GM19372 (cell line): ENCODE data around the gene ADAMTSL1.

Experiments
- ATAC-seq: cut with Tn5 transposase; IDR thresholded peaks from one replicate; pipeline ENCODE4 v1.9.1; 2021; ENCODE audit warnings: mild to moderate bottlenecking, low read depth, moderate library complexity; ENCODE audit not compliant: unreplicated experiment

ADAMTSL1 gene

GRCh38 chr9:18473652-18474279 is at the start of gene ADAMTSL1:
TSS of gene ADAMTSL1 (plus strand) at chr9:18474153. CDS start at chr9:18474233, 80 bp downstream.
- ATAC-seq, result no peak

DNA sequence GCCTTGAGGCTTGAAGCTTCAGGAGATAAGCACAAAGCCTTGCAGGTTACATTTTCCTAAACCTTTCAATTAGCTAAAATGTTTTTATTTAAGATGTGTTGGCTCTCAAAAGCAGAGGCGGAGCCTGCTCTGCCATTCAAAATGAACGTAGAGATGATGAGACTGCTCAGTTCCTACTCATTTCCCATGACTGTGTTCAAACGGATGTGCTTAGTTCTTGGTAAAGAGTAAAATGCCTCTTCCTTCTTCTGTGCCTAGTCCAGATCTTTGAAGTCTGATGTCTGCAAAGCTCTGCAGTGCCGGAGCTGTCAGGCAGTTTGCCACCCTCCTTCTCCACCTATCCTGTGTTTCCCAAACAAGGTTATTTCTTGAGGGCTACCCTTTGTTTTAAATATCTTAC is 46.3 kb upstream of the ADAMTSL1 start:
- ATAC-seq, result no peak

GRCh38 chr9:18428661-18429060 is 45.3 kb upstream of the ADAMTSL1 start:
- ATAC-seq, result no peak

- no peak for ATAC-seq
These were observed 44.9 kb upstream of the ADAMTSL1 start for GRCh38 chr9:18429070-18429469.

- no peak for ATAC-seq
These were observed 40.3 kb upstream of the ADAMTSL1 start for GRCh38 chr9:18433620-18434019.

DNA sequence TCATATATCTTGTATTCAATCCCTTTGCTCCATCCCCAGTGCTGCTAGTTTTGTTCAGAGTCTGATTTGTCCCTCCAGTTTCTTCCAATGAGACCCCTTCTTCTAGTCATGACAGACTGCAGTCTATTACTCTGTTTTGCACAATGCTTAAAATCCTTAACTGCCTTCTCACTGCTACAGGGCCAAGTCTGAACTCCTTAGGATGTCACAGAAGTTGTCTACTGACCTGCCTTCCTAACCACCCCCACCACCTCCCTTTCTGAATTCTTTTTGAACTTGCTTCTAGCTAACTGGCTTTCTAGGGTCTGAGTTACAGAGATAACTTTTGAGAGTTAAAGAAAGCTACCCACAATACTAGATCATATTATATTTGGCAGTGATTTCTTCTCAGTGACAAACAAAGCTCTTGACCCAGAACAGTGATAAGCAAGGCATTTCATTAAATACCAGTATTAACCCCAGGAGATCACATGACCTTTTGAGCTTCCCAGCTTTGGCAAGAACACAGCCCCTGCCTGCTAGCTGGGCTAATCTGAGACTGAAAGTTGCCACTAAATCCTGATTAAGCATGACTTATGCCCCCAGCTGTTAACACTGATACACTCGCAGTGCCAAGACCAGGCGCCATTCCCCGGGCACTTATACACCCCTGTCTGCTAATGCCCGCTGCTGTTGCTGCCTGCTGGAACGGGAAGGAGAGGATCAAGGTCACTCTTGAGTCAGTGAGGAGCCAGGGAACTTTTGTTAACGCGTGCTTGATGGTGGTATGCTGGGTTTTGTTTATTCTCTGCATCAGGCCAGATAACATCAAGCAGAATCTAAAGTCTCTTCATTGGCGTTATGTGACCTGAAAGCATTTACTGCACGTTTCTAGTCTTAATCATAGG is 36.4 kb upstream of the ADAMTSL1 start:
- ATAC-seq, result no peak

DNA sequence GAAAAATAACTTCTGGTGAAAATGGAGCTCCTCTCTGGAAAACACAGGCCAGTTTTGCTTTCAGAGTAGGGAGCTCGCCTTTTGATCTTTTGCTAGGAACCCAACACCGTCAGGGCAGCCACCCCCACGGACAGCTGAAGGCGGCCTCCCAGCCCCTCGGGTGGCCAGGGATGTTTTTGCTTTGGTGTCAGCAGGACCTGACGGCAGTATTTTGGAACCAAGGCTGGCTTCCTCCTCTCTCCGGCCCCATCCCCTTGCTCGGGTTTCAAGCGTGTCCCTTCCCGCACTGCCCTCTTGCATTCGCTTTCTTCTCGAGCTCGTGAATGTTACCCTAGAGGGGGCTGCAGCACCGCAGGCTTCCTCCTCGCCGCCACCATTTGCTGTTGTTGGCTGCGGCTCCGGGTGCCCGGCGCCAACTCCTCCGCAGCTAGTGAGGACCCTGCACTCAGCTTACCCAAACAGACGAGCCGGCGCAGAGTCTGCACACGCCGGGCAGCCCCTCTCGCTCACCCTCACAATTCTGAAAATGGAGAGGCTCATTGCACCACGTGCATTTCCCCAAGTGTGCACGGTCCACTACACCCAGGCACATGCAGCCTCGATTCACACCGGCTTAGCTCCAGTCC is 35.5 kb upstream of the ADAMTSL1 start:
- ATAC-seq, result no peak

DNA sequence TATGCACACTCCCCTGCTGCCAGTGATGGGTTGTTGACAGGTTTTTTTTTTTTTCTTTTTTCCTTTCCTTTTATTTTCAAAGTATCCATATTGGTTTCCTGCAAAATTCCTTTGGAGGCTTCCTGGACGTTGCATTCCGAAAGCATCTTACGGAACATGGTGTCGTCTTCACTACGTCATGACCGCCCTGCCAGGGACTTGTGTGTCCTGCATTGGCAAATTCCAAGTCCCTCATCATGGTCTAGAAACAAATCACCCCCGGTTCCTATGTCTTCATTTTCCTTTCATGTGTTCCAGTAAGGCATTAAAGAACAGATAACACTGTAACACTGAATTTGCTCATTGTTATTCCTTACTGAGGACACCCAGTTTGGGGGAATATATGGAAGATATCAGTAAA is 35.0 kb upstream of the ADAMTSL1 start:
- ATAC-seq, result no peak

- ATAC-seq, result no peak
These were observed 32.7 kb upstream of the ADAMTSL1 start for GRCh38 chr9:18441261-18441660.

DNA sequence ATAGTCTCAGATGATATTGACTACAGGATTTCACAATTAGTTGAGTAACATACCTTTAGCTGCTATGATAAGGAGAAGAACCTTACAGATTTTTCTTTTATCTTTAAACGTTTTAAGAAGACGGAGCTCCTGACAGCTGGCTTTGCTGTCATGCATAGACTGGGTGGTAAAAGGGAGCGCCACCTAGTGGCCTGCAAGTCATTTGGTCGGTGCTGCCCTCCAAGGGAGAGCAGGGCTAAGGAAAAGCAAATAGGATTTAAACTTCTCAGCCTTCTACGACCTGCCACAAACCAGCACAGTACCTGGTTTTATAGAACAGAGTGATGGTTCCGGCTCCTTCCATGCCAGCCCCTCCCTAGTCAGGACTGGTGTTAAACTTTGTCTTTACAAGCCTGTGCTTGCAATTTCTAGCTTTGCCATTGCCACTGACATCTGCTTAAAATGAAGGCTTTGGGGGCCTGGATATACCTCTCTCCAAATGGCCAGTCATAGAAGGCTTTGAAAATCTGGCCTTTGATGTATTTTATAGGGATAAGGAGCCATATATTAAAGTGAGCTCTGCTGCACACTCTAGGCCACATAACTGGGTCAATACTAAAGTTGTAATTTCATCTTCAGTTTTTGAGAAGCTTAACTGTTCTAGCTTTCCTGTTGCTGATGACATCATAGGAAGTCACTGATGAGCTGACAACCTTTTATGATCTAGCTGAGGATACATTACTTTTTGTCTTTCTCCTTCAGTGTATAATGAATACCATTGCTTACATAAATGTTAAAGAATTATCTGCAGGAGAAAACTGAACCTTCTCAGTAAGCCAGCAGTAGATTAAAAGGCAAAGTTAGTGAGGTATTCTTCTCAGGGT is 31.1 kb upstream of the ADAMTSL1 start:
- peak; percentile 85 for ATAC-seq

GRCh38 chr9:18447131-18447530 is 26.8 kb upstream of the ADAMTSL1 start:
- no peak for ATAC-seq

- ATAC-seq, result no peak
These were observed 26.4 kb upstream of the ADAMTSL1 start for GRCh38 chr9:18447541-18447940.

- ATAC-seq, result no peak
These were observed 25.9 kb upstream of the ADAMTSL1 start for GRCh38 chr9:18448101-18448500.

- ATAC-seq, result no peak
These were observed 22.5 kb upstream of the ADAMTSL1 start for GRCh38 chr9:18451406-18451805.

DNA sequence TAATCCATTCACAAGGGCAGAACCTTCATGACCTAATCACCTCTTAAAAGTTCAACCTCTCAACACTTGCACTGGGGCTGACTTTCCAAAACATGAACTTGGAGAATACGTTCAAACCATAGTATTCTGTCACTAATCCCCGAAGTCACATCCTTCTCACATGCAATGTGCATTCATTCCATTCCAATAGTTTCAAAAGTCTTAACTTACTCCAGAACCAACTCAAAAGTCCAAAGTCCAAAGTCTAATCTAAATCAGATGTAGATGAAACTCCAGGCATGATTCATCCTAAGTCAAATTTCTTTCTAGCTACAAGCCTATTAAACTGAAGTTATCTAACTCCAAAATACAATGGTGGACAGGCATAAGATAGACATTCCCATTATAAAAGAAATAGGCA is 21.7 kb upstream of the ADAMTSL1 start:
- ATAC-seq, result no peak

DNA sequence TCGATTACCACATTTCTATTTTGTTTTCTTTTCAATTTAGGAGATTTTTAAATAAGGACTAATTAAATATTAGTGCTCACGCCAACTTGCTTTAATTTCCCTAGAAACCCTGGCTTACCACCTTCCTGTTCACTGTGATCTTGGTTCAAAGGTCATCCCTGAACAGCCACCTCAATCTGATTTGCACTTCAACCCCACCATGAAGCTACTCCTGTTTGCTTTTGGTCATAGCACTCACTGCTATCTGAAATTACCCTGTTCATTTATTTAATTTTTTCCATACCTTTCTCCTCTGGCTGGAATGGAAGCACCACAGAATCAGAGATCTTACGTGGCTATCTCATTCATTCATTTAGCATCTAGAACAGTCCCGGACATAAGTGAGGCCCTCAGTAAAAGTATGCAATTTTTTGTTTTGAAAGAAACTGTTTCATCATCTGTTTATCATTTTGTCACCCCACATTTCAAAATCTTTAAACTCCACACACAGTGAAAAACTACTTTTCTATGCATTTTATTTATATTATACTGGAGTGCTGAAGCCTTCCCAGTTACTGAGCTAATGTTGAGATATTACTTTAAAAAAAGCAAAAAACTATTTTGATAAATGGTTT is 17.2 kb upstream of the ADAMTSL1 start:
- no peak for ATAC-seq

DNA sequence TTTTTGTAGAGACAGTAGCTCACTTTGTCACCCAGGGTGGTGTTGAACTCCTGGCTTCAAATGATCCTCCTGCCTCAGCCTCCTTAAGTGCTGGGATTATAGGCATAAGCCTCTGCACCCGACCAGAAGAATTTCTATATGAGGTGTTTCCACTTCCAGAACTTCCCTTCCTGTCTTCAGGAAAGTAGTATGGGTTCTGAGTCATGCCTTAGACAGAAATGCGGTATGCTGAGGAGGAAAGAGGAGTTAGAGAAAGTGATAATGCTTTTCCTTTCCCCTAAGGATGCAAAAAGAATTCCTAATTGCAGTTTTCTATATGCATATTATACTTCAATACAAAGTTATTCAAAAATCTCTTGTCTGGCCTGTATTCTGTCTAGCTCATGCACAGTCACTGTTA is 16.4 kb upstream of the ADAMTSL1 start:
- no peak for ATAC-seq

GRCh38 chr9:18459962-18460584 is 13.9 kb upstream of the ADAMTSL1 start:
- no peak for ATAC-seq

- ATAC-seq, result no peak
These were observed 12.5 kb upstream of the ADAMTSL1 start for GRCh38 chr9:18461496-18461895.

- ATAC-seq, result no peak
These were observed 10.0 kb upstream of the ADAMTSL1 start for GRCh38 chr9:18463991-18464390.
